ENCODE measurements around the gene GALK1. TPM values are rescaled to one million over a fixed set of nuclear protein-coding genes. Genes with fewer than 3 reads are reported as not detected.

GALK1 gene
- total RNA-seq, 1 donor from 2014 or later: 29.2 TPM

- Histone ChIP-seq H3K27me3 (ENCODE audit: control insufficient read depth in 3 of 3, insufficient read depth in 3 of 3, low read length in 3 of 3) (peaks cover 0 to 2% (median 0%) of the 10 kb centered on the region in 3 donors), H3K36me3 (ENCODE audit: control insufficient read depth in 3 of 3, insufficient read depth in 3 of 3, low read length in 3 of 3) (no peaks in the 10 kb centered on the region), H3K4me3 (ENCODE audit: low read length in 3 of 3) (no peak overlapping the region), H3K4me1 (ENCODE audit: control insufficient read depth in 3 of 3, insufficient read depth in 3 of 3, low read length in 3 of 3) (no peaks in the 10 kb centered on the region), H3K27ac (ENCODE audit: low read depth, low read length) (no peak overlapping the region), H3K9ac (ENCODE audit: low read depth in 1 of 3, low read length in 3 of 3) (no peak overlapping the region), H3K9me3 (ENCODE audit: control insufficient read depth in 3 of 3, low read length in 3 of 3) (no peaks in the 10 kb centered on the region)
Observed at GRCh38 chr17:75729351-75729750, 35.6 kb downstream of the GALK1 start.

- no peak overlapping the region for H3K27ac ChIP-seq (ENCODE audit: low read depth, low read length)
- H3K27me3 ChIP-seq (ENCODE audit: control insufficient read depth in 3 of 3, insufficient read depth in 3 of 3, low read length in 3 of 3): peaks cover under 1 to 7% (median 7%) of the 10 kb centered on the region in 3 donors
- H3K4me1 ChIP-seq (ENCODE audit: control insufficient read depth in 3 of 3, insufficient read depth in 3 of 3, low read length in 3 of 3): peaks cover 0 to 3% (median 0%) of the 10 kb centered on the region in 3 donors
- no peak overlapping the region for H3K9ac ChIP-seq (ENCODE audit: low read depth in 1 of 3, low read length in 3 of 3)
- H3K9me3 ChIP-seq (ENCODE audit: control insufficient read depth in 3 of 3, low read length in 3 of 3): no peaks in the 10 kb centered on the region
- no peaks in the 10 kb centered on the region for H3K36me3 ChIP-seq (ENCODE audit: control insufficient read depth in 3 of 3, insufficient read depth in 3 of 3, low read length in 3 of 3)
- no peak overlapping the region for H3K4me3 ChIP-seq (ENCODE audit: low read length in 3 of 3)
Observed at GRCh38 chr17:75727391-75727790, 37.6 kb downstream of the GALK1 start.

GRCh38 chr17:75725504-75725903 is 39.5 kb downstream of the GALK1 start:
- Histone ChIP-seq H3K36me3 (ENCODE audit: control insufficient read depth in 3 of 3, insufficient read depth in 3 of 3, low read length in 3 of 3) (no peaks in the 10 kb centered on the region), H3K27me3 (ENCODE audit: control insufficient read depth in 3 of 3, insufficient read depth in 3 of 3, low read length in 3 of 3) (peaks cover 18 to 23% (median 22%) of the 10 kb centered on the region in 3 donors), H3K9me3 (ENCODE audit: control insufficient read depth in 3 of 3, low read length in 3 of 3) (no peaks in the 10 kb centered on the region)

GRCh38 chr17:75724016-75725003 is 40.7 kb downstream of the GALK1 start:
- Histone ChIP-seq H3K4me3 (ENCODE audit: low read length in 3 of 3) (no peak overlapping the region), H3K27me3 (ENCODE audit: control insufficient read depth in 3 of 3, insufficient read depth in 3 of 3, low read length in 3 of 3) (peaks cover 30 to 33% (median 32%) of the 10 kb centered on the region in 3 donors)

More at GRCh38 chr17:75725504-75725903, 39.5 kb downstream of the GALK1 start:
- H3K4me1 ChIP-seq (ENCODE audit: control insufficient read depth in 3 of 3, insufficient read depth in 3 of 3, low read length in 3 of 3): peaks cover 0 to 8% (median 5%) of the 10 kb centered on the region in 3 donors
- H3K9ac ChIP-seq (ENCODE audit: low read depth in 1 of 3, low read length in 3 of 3): no peak overlapping the region
- no peak overlapping the region for H3K4me3 ChIP-seq (ENCODE audit: low read length in 3 of 3)
- no peak overlapping the region for H3K27ac ChIP-seq (ENCODE audit: low read depth, low read length)

GRCh38 chr17:75723171-75723930 is 41.6 kb downstream of the GALK1 start:
- H3K27ac ChIP-seq (ENCODE audit: low read depth, low read length): no peak overlapping the region

More at GRCh38 chr17:75724016-75725003, 40.7 kb downstream of the GALK1 start:
- Histone ChIP-seq H3K36me3 (ENCODE audit: control insufficient read depth in 3 of 3, insufficient read depth in 3 of 3, low read length in 3 of 3) (no peaks in the 10 kb centered on the region), H3K9ac (ENCODE audit: low read depth in 1 of 3, low read length in 3 of 3) (no peak overlapping the region), H3K27ac (ENCODE audit: low read depth, low read length) (no peak overlapping the region), H3K9me3 (ENCODE audit: control insufficient read depth in 3 of 3, low read length in 3 of 3) (no peaks in the 10 kb centered on the region), H3K4me1 (ENCODE audit: control insufficient read depth in 3 of 3, insufficient read depth in 3 of 3, low read length in 3 of 3) (peaks cover 0 to 9% (median 5%) of the 10 kb centered on the region in 3 donors)

GRCh38 chr17:75722542-75723095 is 42.4 kb downstream of the GALK1 start:
- Histone ChIP-seq H3K4me3 (ENCODE audit: low read length in 3 of 3) (peak overlapping the region in 1 of 3 donors; percentile 30), H3K9me3 (ENCODE audit: control insufficient read depth in 3 of 3, low read length in 3 of 3) (no peaks in the 10 kb centered on the region), H3K27me3 (ENCODE audit: control insufficient read depth in 3 of 3, insufficient read depth in 3 of 3, low read length in 3 of 3) (peaks cover 32 to 37% (median 33%) of the 10 kb centered on the region in 3 donors), H3K9ac (ENCODE audit: low read depth in 1 of 3, low read length in 3 of 3) (no peak overlapping the region), H3K36me3 (ENCODE audit: control insufficient read depth in 3 of 3, insufficient read depth in 3 of 3, low read length in 3 of 3) (no peaks in the 10 kb centered on the region), H3K27ac (ENCODE audit: low read depth, low read length) (no peak overlapping the region), H3K4me1 (ENCODE audit: control insufficient read depth in 3 of 3, insufficient read depth in 3 of 3, low read length in 3 of 3) (peaks cover 0 to 9% (median 5%) of the 10 kb centered on the region in 3 donors)

More at GRCh38 chr17:75723171-75723930, 41.6 kb downstream of the GALK1 start:
- Histone ChIP-seq H3K27me3 (ENCODE audit: control insufficient read depth in 3 of 3, insufficient read depth in 3 of 3, low read length in 3 of 3) (peaks cover 32 to 37% (median 33%) of the 10 kb centered on the region in 3 donors), H3K4me1 (ENCODE audit: control insufficient read depth in 3 of 3, insufficient read depth in 3 of 3, low read length in 3 of 3) (peaks cover 0 to 9% (median 5%) of the 10 kb centered on the region in 3 donors), H3K36me3 (ENCODE audit: control insufficient read depth in 3 of 3, insufficient read depth in 3 of 3, low read length in 3 of 3) (no peaks in the 10 kb centered on the region), H3K9ac (ENCODE audit: low read depth in 1 of 3, low read length in 3 of 3) (no peak overlapping the region), H3K4me3 (ENCODE audit: low read length in 3 of 3) (no peak overlapping the region), H3K9me3 (ENCODE audit: control insufficient read depth in 3 of 3, low read length in 3 of 3) (no peaks in the 10 kb centered on the region)

GRCh38 chr17:75722076-75722475 is 42.9 kb downstream of the GALK1 start:
- Histone ChIP-seq H3K9ac (ENCODE audit: low read depth in 1 of 3, low read length in 3 of 3) (no peak overlapping the region), H3K27ac (ENCODE audit: low read depth, low read length) (no peak overlapping the region), H3K4me1 (ENCODE audit: control insufficient read depth in 3 of 3, insufficient read depth in 3 of 3, low read length in 3 of 3) (peaks cover 0 to 9% (median 5%) of the 10 kb centered on the region in 3 donors), H3K27me3 (ENCODE audit: control insufficient read depth in 3 of 3, insufficient read depth in 3 of 3, low read length in 3 of 3) (peaks cover 32 to 37% (median 33%) of the 10 kb centered on the region in 3 donors), H3K9me3 (ENCODE audit: control insufficient read depth in 3 of 3, low read length in 3 of 3) (no peaks in the 10 kb centered on the region), H3K4me3 (ENCODE audit: low read length in 3 of 3) (peak overlapping the region in 1 of 3 donors; percentile 30), H3K36me3 (ENCODE audit: control insufficient read depth in 3 of 3, insufficient read depth in 3 of 3, low read length in 3 of 3) (no peaks in the 10 kb centered on the region)

GRCh38 chr17:75721463-75722011 is 43.5 kb downstream of the GALK1 start:
- Histone ChIP-seq H3K27ac (ENCODE audit: low read depth, low read length) (no peak overlapping the region), H3K36me3 (ENCODE audit: control insufficient read depth in 3 of 3, insufficient read depth in 3 of 3, low read length in 3 of 3) (no peaks in the 10 kb centered on the region), H3K9me3 (ENCODE audit: control insufficient read depth in 3 of 3, low read length in 3 of 3) (no peaks in the 10 kb centered on the region), H3K4me1 (ENCODE audit: control insufficient read depth in 3 of 3, insufficient read depth in 3 of 3, low read length in 3 of 3) (peaks cover 0 to 9% (median 5%) of the 10 kb centered on the region in 3 donors), H3K4me3 (ENCODE audit: low read length in 3 of 3) (peak overlapping the region; percentile 9 to 30 (median 29)), H3K27me3 (ENCODE audit: control insufficient read depth in 3 of 3, insufficient read depth in 3 of 3, low read length in 3 of 3) (peaks cover 32 to 37% (median 33%) of the 10 kb centered on the region in 3 donors), H3K9ac (ENCODE audit: low read depth in 1 of 3, low read length in 3 of 3) (peak overlapping the region in 1 of 3 donors; percentile 66)

Measured in skeletal muscle tissue (tissue), 4 donors.